Esophagus muscularis mucosa (tissue), 4 donors: ENCODE measurements around the gene HPS4.

Experiments used
- CTCF ChIP-seq, 3 experiments: fragments of 200-600 bp in 2 of 3; fragments of 450-650 bp in 1 of 3; sonication (generic) in 2 of 3; IDR thresholded peaks; one replicate each; pipeline ENCODE4 v1.5.1; 2017 to 2019; ENCODE audit warnings: antibody characterized with exemption in 3 of 3, mild to moderate bottlenecking in 2 of 3, moderate library complexity in 1 of 3
- EP300 ChIP-seq: sonication (generic); formaldehyde crosslinking; IDR thresholded peaks from one replicate; pipeline ENCODE4 v1.6.1; 2017; ENCODE audit warnings: antibody characterized with exemption
- POLR2A ChIP-seq: fragments of 450-650 bp; IDR thresholded peaks from one replicate; pipeline ENCODE4 v1.6.1; 2017; ENCODE audit warnings: antibody characterized with exemption, moderate library complexity, mild to moderate bottlenecking, low read depth

- no peak for TF ChIP-seq CTCF (IDR thresholded peaks at IDR 0.05)
- no peak for TF ChIP-seq POLR2A
- TF ChIP-seq EP300: no peak
These were observed 50.8 kb downstream of the HPS4 start for GRCh38 chr22:26432619-26433311.
